Glutamatergic neuron (in vitro differentiated cells): ENCODE data around the gene GOLGA7B. TPM values are rescaled to one million over a fixed set of nuclear protein-coding genes. Genes with fewer than 3 reads are reported as not detected.

Experiments
- DNase-seq: peaks from one replicate; pipeline ENCODE4 v3.0.0; 2022
- H3K27ac Mint-ChIP-seq: one replicate; pipeline ENCODE4 v1.8.0; 2020; ENCODE audit warnings: mild to moderate bottlenecking, mixed read lengths, inconsistent platforms; ENCODE audit not compliant: unreplicated experiment
- H3K27me3 Mint-ChIP-seq: one replicate; pipeline ENCODE4 v1.8.0; 2020; ENCODE audit warnings: mild to moderate bottlenecking, moderate library complexity, mixed read lengths, inconsistent platforms; ENCODE audit not compliant: unreplicated experiment
- H3K36me3 Mint-ChIP-seq: one replicate; pipeline ENCODE4 v1.8.0; 2020; ENCODE audit warnings: mild to moderate bottlenecking, mixed read lengths, inconsistent platforms; ENCODE audit not compliant: unreplicated experiment
- H3K4me1 Mint-ChIP-seq: one replicate; pipeline ENCODE4 v1.8.0; 2020; ENCODE audit warnings: mild to moderate bottlenecking, low read depth, mixed read lengths, inconsistent platforms; ENCODE audit not compliant: unreplicated experiment
- H3K4me3 Mint-ChIP-seq: one replicate; pipeline ENCODE4 v1.8.0; 2020; ENCODE audit warnings: mild to moderate bottlenecking, mixed read lengths, inconsistent platforms; ENCODE audit not compliant: unreplicated experiment
- H3K9me3 Mint-ChIP-seq: one replicate; pipeline ENCODE4 v1.8.0; 2020; ENCODE audit warnings: mild to moderate bottlenecking, moderate library complexity, mixed read lengths, inconsistent platforms; ENCODE audit not compliant: unreplicated experiment
- CTCF ChIP-seq: fragments of 200-600 bp; sonication (generic); IDR thresholded peaks from one replicate; pipeline ENCODE4 v1.5.0; 2021; ENCODE audit not compliant: partially characterized antibody, unreplicated experiment
- total RNA-seq: library from RNA; stranded (reverse); fragmentation: NEBNext Ultra II Directional; extraction: Animal tissue kit (Norgen Biotek cat#: 25700); gene quantifications from one replicate; pipeline ENCODE4 v1.2.1, GENCODE V29; 2021; ENCODE audit not compliant: unreplicated experiment

Gene GOLGA7B
- total RNA-seq, 1 donor from 2014 or later = 21.5 TPM

GRCh38 chr10:97915346-97916131, 65.9 kb downstream of the GOLGA7B start:
- Mint-ChIP-seq H3K9me3 (peaks cover 6% of the 10 kb centered on the region), H3K27me3 (peaks cover 6% of the 10 kb centered on the region), H3K4me1 (peaks cover 4% of the 10 kb centered on the region), H3K36me3 (no peaks in the 10 kb centered on the region), H3K27ac (no peak overlapping the region), H3K4me3 (no peak overlapping the region)
- TF ChIP-seq CTCF = no peak
- DNase-seq = no peak

- H3K27ac Mint-ChIP-seq = no peak overlapping the region
- H3K4me3 Mint-ChIP-seq = no peak overlapping the region
- H3K9me3 Mint-ChIP-seq = peaks cover 6% of the 10 kb centered on the region
- peaks cover 4% of the 10 kb centered on the region for H3K4me1 Mint-ChIP-seq
- no peak for TF ChIP-seq CTCF
- DNase-seq = no peak
- H3K36me3 Mint-ChIP-seq = no peaks in the 10 kb centered on the region
- H3K27me3 Mint-ChIP-seq = peaks cover 4% of the 10 kb centered on the region
Measured at GRCh38 chr10:97916586-97916985, 66.9 kb downstream of the GOLGA7B start.

- H3K9me3 Mint-ChIP-seq = peaks cover 6% of the 10 kb centered on the region
- no peaks in the 10 kb centered on the region for H3K36me3 Mint-ChIP-seq
- TF ChIP-seq CTCF = no peak
- peaks cover 3% of the 10 kb centered on the region for H3K27me3 Mint-ChIP-seq
- H3K27ac Mint-ChIP-seq = no peak overlapping the region
- DNase-seq = no peak
- H3K4me3 Mint-ChIP-seq = no peak overlapping the region
- H3K4me1 Mint-ChIP-seq = peaks cover 4% of the 10 kb centered on the region
Measured at GRCh38 chr10:97919012-97919411, 69.4 kb downstream of the GOLGA7B start.

- no peak for TF ChIP-seq CTCF
- DNase-seq = no peak
- Mint-ChIP-seq H3K4me3 (no peak overlapping the region), H3K9me3 (peaks cover 6% of the 10 kb centered on the region), H3K27me3 (peaks cover 5% of the 10 kb centered on the region), H3K36me3 (peaks cover 4% of the 10 kb centered on the region), H3K27ac (no peak overlapping the region), H3K4me1 (peaks cover 2% of the 10 kb centered on the region)
Measured at GRCh38 chr10:97920865-97921264, 71.2 kb downstream of the GOLGA7B start.

Other genes with a start within 250 kb of the GOLGA7B start
- gene MORN4, start 216.3 kb upstream of the GOLGA7B start, total RNA-seq = 31.4 TPM
- 17.9 TPM for gene PI4K2A, start 209.2 kb upstream of the GOLGA7B start, total RNA-seq
- 4.5 TPM for gene AVPI1, start 162.6 kb upstream of the GOLGA7B start, total RNA-seq
- 12.2 TPM for gene MARVELD1, start 136.1 kb upstream of the GOLGA7B start, total RNA-seq
- 48.5 TPM for gene ZFYVE27, start 112.7 kb upstream of the GOLGA7B start, total RNA-seq
- not detected for gene SFRP5, start 77.8 kb upstream of the GOLGA7B start, total RNA-seq
- gene CRTAC1, start 180.8 kb downstream of the GOLGA7B start, total RNA-seq = 2.5 TPM